Left renal cortex interstitium (tissue), 4 donors: Measurements from ENCODE around the gene TYSND1. TPM values are rescaled to one million over a fixed set of nuclear protein-coding genes. Genes with fewer than 3 reads are reported as not detected.
"Not testable (repeated sequence)": the region's sequence is repeated elsewhere in the genome, so short reads cannot be mapped to it uniquely, and the experiment has no call there.

ENCODE experiments used
- DNase-seq, 4 donors: peaks; one replicate each; pipeline ENCODE4 v3.0.0-alpha.2; 2013; ENCODE audit warnings: low read depth in 4 of 4, low spot score in 2 of 4, missing footprints in 1 of 4
- polyA plus RNA-seq, 4 donors: library from polyadenylated mRNA; unstranded; fragments of 120-200 nt; gene quantifications; one replicate each; pipeline ENCODE4 v1.2.1, GENCODE V29; 2013; ENCODE audit not compliant: insufficient read length in 4 of 4

The TYSND1 gene
- polyA plus RNA-seq, 4 donors: 9.5 to 15.4 (median 13.5) TPM

GRCh38 chr10:70112071-70112470 lies 34.4 kb downstream of the TYSND1 start:
- DNase-seq: no peak

- DNase-seq: no peak
Observed at GRCh38 chr10:70111496-70111895, 35.0 kb downstream of the TYSND1 start.

GRCh38 chr10:70109064-70109729 lies 37.3 kb downstream of the TYSND1 start:
- DNase-seq: no peak

GRCh38 chr10:70106958-70107791 lies 39.3 kb downstream of the TYSND1 start:
- no peak for DNase-seq

- no peak for DNase-seq
Observed at GRCh38 chr10:70101668-70102067, 44.8 kb downstream of the TYSND1 start.

GRCh38 chr10:70101068-70101562 lies 45.4 kb downstream of the TYSND1 start:
- not testable (repeated sequence) for DNase-seq

GRCh38 chr10:70098271-70098670 lies 48.2 kb downstream of the TYSND1 start:
- no peak for DNase-seq

GRCh38 chr10:70097459-70097858 lies 49.0 kb downstream of the TYSND1 start:
- no peak for DNase-seq

GRCh38 chr10:70096705-70097420 lies 49.6 kb downstream of the TYSND1 start:
- DNase-seq: no peak

- no peak for DNase-seq
Observed at GRCh38 chr10:70096016-70096704, 50.3 kb downstream of the TYSND1 start.

GRCh38 chr10:70094250-70094649 lies 52.2 kb downstream of the TYSND1 start:
- no peak for DNase-seq

GRCh38 chr10:70093335-70093944 lies 53.1 kb downstream of the TYSND1 start:
- no peak for DNase-seq

- no peak for DNase-seq
Observed at GRCh38 chr10:70092389-70092718, 54.1 kb downstream of the TYSND1 start.

- DNase-seq: no peak
Observed at GRCh38 chr10:70090951-70091350, 55.5 kb downstream of the TYSND1 start.

- no peak for DNase-seq
Observed at GRCh38 chr10:70090013-70090412, 56.5 kb downstream of the TYSND1 start.

- DNase-seq: no peak
Observed at GRCh38 chr10:70088308-70088698, 58.2 kb downstream of the TYSND1 start.
